ENCODE data around the gene SRPK2.

- no peak for TF ChIP-seq POLR2AphosphoS5 (IDR thresholded peaks at IDR 0.05)
- TF ChIP-seq, protein P1, sequence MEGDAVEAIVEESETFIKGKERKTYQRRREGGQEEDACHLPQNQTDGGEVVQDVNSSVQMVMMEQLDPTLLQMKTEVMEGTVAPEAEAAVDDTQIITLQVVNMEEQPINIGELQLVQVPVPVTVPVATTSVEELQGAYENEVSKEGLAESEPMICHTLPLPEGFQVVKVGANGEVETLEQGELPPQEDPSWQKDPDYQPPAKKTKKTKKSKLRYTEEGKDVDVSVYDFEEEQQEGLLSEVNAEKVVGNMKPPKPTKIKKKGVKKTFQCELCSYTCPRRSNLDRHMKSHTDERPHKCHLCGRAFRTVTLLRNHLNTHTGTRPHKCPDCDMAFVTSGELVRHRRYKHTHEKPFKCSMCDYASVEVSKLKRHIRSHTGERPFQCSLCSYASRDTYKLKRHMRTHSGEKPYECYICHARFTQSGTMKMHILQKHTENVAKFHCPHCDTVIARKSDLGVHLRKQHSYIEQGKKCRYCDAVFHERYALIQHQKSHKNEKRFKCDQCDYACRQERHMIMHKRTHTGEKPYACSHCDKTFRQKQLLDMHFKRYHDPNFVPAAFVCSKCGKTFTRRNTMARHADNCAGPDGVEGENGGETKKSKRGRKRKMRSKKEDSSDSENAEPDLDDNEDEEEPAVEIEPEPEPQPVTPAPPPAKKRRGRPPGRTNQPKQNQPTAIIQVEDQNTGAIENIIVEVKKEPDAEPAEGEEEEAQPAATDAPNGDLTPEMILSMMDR (IDR thresholded peaks at IDR 0.05) = no peak
- TF ChIP-seq POLR2A (IDR thresholded peaks at IDR 0.05) = no peak
Observed at GRCh38 chr7:105246679-105247078, 142.0 kb downstream of the SRPK2 start.

All from breast epithelium (tissue), 3 donors.